Lower leg skin (tissue), 3 donors: ENCODE results near the gene XPR1.

Experiments used
- POLR2A ChIP-seq, 2 donors: fragments of 450-650 bp; IDR thresholded peaks; one replicate each; pipeline ENCODE4 v1.6.1; 2016 to 2017; ENCODE audit warnings: antibody characterized with exemption in 2 of 2, mild to moderate bottlenecking in 1 of 2, moderate library complexity in 1 of 2
- TF ChIP-seq, protein P1 (sequence below), 3 donors: fragments of 450-650 bp; IDR thresholded peaks; one replicate each; pipeline ENCODE4 v1.5.1; 2016; ENCODE audit warnings: antibody characterized with exemption in 3 of 3, mild to moderate bottlenecking in 3 of 3, moderate library complexity in 2 of 3

DNA sequence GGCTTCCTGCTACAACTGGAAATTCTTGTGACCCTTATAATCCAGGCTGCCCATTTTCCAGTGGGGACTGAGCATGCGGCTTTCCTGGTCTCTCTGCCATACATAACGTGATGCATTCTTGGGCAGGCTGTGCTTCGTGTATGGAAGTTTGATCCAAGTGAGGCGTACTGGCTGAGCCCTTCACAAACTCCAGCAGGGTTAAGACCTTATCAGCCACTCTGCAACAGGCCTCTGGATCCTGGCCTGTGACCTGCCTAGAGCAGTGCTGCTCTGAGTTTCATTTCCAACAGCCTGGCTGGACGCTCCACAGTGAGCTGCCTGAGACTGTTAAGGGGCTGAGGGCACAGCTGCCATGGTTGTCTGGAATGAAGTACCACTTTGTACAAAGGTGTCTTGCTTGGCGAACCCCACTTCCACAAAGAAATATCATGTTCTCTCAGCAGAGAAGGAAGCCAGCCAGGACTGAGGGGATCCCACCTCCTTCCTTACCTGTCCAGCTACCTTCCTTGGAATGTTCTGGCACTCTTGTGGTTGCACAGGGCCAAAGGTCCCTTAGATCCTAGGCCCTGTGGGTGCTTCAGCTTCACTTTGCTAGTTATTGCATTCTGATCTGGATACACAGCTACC, 28.5 kb upstream of the XPR1 start:
- TF ChIP-seq, protein P1, sequence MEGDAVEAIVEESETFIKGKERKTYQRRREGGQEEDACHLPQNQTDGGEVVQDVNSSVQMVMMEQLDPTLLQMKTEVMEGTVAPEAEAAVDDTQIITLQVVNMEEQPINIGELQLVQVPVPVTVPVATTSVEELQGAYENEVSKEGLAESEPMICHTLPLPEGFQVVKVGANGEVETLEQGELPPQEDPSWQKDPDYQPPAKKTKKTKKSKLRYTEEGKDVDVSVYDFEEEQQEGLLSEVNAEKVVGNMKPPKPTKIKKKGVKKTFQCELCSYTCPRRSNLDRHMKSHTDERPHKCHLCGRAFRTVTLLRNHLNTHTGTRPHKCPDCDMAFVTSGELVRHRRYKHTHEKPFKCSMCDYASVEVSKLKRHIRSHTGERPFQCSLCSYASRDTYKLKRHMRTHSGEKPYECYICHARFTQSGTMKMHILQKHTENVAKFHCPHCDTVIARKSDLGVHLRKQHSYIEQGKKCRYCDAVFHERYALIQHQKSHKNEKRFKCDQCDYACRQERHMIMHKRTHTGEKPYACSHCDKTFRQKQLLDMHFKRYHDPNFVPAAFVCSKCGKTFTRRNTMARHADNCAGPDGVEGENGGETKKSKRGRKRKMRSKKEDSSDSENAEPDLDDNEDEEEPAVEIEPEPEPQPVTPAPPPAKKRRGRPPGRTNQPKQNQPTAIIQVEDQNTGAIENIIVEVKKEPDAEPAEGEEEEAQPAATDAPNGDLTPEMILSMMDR (IDR thresholded peaks at IDR 0.05) = no peak
- no peak for TF ChIP-seq POLR2A (IDR thresholded peaks at IDR 0.05)
